OCI-LY7 (cell line): ENCODE measurements around the gene TMEM94.

ENCODE experiments used
- EZH2phosphoT487 ChIP-seq: fragments of 200-600 bp; sonication (generic); IDR thresholded peaks from 2 replicates; pipeline ENCODE4 v1.6.1; 2018; ENCODE audit warnings: low read depth, borderline replicate concordance, mild to moderate bottlenecking, mixed run types, antibody characterized with exemption, low read length, moderate library complexity, mixed read lengths
- TF ChIP-seq, protein P1 (sequence below): fragments of 200-600 bp; sonication (generic); conservative IDR thresholded peaks from 2 replicates; pipeline ENCODE4 v1.5.1; 2014; ENCODE audit warnings: mild to moderate bottlenecking, antibody characterized with exemption, low read length, moderate library complexity, mixed read lengths

DNA sequence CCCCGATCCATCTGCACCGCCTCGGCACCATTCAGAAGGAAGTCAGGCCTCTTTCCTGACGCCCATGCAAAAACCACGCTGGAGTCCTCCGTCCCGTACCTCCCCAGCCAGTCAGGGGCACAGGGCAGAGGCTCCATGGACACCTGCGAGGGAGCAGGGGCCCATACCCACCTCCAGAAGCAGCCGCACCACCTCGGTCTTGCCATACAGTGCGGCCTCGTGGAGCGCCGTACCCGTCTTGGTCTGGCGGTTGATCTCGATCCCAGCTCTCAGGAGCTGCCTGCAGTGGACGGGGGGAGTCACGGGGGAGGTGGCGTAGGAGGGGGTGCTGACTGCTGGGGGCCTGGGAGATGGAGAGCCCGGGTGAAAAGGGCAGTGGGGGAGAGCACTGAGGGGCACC, 49.7 kb downstream of the TMEM94 start:
- TF ChIP-seq, protein P1, sequence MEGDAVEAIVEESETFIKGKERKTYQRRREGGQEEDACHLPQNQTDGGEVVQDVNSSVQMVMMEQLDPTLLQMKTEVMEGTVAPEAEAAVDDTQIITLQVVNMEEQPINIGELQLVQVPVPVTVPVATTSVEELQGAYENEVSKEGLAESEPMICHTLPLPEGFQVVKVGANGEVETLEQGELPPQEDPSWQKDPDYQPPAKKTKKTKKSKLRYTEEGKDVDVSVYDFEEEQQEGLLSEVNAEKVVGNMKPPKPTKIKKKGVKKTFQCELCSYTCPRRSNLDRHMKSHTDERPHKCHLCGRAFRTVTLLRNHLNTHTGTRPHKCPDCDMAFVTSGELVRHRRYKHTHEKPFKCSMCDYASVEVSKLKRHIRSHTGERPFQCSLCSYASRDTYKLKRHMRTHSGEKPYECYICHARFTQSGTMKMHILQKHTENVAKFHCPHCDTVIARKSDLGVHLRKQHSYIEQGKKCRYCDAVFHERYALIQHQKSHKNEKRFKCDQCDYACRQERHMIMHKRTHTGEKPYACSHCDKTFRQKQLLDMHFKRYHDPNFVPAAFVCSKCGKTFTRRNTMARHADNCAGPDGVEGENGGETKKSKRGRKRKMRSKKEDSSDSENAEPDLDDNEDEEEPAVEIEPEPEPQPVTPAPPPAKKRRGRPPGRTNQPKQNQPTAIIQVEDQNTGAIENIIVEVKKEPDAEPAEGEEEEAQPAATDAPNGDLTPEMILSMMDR: no peak
- no peak for TF ChIP-seq EZH2phosphoT487
